KMS-11 (cell line): Measurements from ENCODE around the gene BBS1.

Source experiments
- H2AFZ ChIP-seq: fragments of 200-600 bp; sonication (generic); 2 replicates; pipeline ENCODE4 v1.6.1; 2016; ENCODE audit warnings: antibody characterized with exemption, mixed run types, low read depth
- H3K27ac ChIP-seq: fragments of 200-600 bp; sonication (generic); 2 replicates; pipeline ENCODE4 v1.6.1; 2016; ENCODE audit warnings: mild to moderate bottlenecking, mixed run types
- H3K27me3 ChIP-seq: fragments of 200-600 bp; sonication (generic); 2 replicates; pipeline ENCODE4 v1.6.1; 2017; ENCODE audit warnings: mild to moderate bottlenecking, low read depth, mixed run types, moderate library complexity; ENCODE audit not compliant: insufficient read depth
- H3K36me3 ChIP-seq: fragments of 200-600 bp; sonication (generic); 2 replicates; pipeline ENCODE4 v1.6.1; 2017; ENCODE audit warnings: mild to moderate bottlenecking, mixed run types; ENCODE audit not compliant: insufficient read depth
- H3K4me1 ChIP-seq: fragments of 200-600 bp; sonication (generic); 2 replicates; pipeline ENCODE4 v1.6.1; 2016; ENCODE audit warnings: mild to moderate bottlenecking, low read depth, mixed run types; ENCODE audit not compliant: poor library complexity, severe bottlenecking
- H3K4me2 ChIP-seq: fragments of 200-600 bp; sonication (generic); 2 replicates; pipeline ENCODE4 v1.7.0; 2016; ENCODE audit warnings: mild to moderate bottlenecking, mixed run types
- H3K4me3 ChIP-seq: fragments of 200-600 bp; sonication (generic); IDR thresholded peaks from 2 replicates; pipeline ENCODE4 v1.6.1; 2017; ENCODE audit warnings: low read depth, low read length, mixed read lengths; ENCODE audit not compliant: insufficient read depth
- H3K79me2 ChIP-seq: fragments of 200-600 bp; sonication (generic); 2 replicates; pipeline ENCODE4 v1.6.1; 2016; ENCODE audit warnings: low read depth, mixed run types; ENCODE audit not compliant: insufficient read depth
- H3K9ac ChIP-seq: fragments of 200-600 bp; sonication (generic); 2 replicates; pipeline ENCODE4 v1.6.1; 2016; ENCODE audit warnings: mild to moderate bottlenecking, mixed run types
- H4K20me1 ChIP-seq: fragments of 200-600 bp; sonication (generic); 2 replicates; pipeline ENCODE4 v1.6.1; 2016; ENCODE audit warnings: mild to moderate bottlenecking, mixed run types; ENCODE audit not compliant: insufficient read depth
- CTCF ChIP-seq: fragments of 200-600 bp; sonication (generic); conservative IDR thresholded peaks from 2 replicates; pipeline ENCODE4 v1.6.1; 2017; ENCODE audit warnings: low read depth, mild to moderate bottlenecking, antibody characterized with exemption, low read length, moderate library complexity, mixed read lengths

The BBS1 gene

GRCh38 chr11:66556086-66556485 lies 45.7 kb downstream of the BBS1 start:
- Histone ChIP-seq H3K4me1 (no peaks in the 10 kb centered on the region), H4K20me1 (no peaks in the 10 kb centered on the region), H3K27me3 (peaks cover 5% of the 10 kb centered on the region; the same call in 1 of the 2 replicates), H3K4me2 (no peak overlapping the region), H3K79me2 (no peaks in the 10 kb centered on the region), H3K9ac (no peak overlapping the region), H2AFZ (no peak overlapping the region), H3K36me3 (no peaks in the 10 kb centered on the region), H3K27ac (no peak overlapping the region), H3K4me3 (no peak overlapping the region)
- TF ChIP-seq CTCF, result no peak

- H3K4me1 ChIP-seq, result no peaks in the 10 kb centered on the region
- H3K9ac ChIP-seq, result no peak overlapping the region
- H3K36me3 ChIP-seq, result no peaks in the 10 kb centered on the region
- H2AFZ ChIP-seq, result no peak overlapping the region
- peaks cover 5% of the 10 kb centered on the region; the same call in 1 of the 2 replicates for H3K27me3 ChIP-seq
- H3K4me2 ChIP-seq, result no peak overlapping the region
- TF ChIP-seq CTCF, result no peak
- H3K4me3 ChIP-seq, result no peak overlapping the region
- H4K20me1 ChIP-seq, result no peaks in the 10 kb centered on the region
- no peak overlapping the region for H3K27ac ChIP-seq
- no peaks in the 10 kb centered on the region for H3K79me2 ChIP-seq
Measured at GRCh38 chr11:66557733-66558326, 47.4 kb downstream of the BBS1 start.

- no peak overlapping the region for H3K4me3 ChIP-seq
- H3K27ac ChIP-seq, result no peak overlapping the region
- no peaks in the 10 kb centered on the region for H3K4me1 ChIP-seq
- H3K9ac ChIP-seq, result no peak overlapping the region
- H3K4me2 ChIP-seq, result no peak overlapping the region
- no peak for TF ChIP-seq CTCF
- H3K27me3 ChIP-seq, result peaks cover 5% of the 10 kb centered on the region; the same call in 1 of the 2 replicates
- H4K20me1 ChIP-seq, result no peaks in the 10 kb centered on the region
- H2AFZ ChIP-seq, result no peak overlapping the region
- H3K36me3 ChIP-seq, result no peaks in the 10 kb centered on the region
- H3K79me2 ChIP-seq, result no peaks in the 10 kb centered on the region
Measured at GRCh38 chr11:66559142-66559865, 48.9 kb downstream of the BBS1 start.

- H3K4me2 ChIP-seq, result no peak overlapping the region
- no peaks in the 10 kb centered on the region for H3K4me1 ChIP-seq
- no peak overlapping the region for H3K27ac ChIP-seq
- no peaks in the 10 kb centered on the region for H4K20me1 ChIP-seq
- no peak overlapping the region for H3K4me3 ChIP-seq
- H2AFZ ChIP-seq, result no peak overlapping the region
- no peaks in the 10 kb centered on the region for H3K36me3 ChIP-seq
- TF ChIP-seq CTCF, result no peak
- H3K27me3 ChIP-seq, result peaks cover 5% of the 10 kb centered on the region; the same call in 1 of the 2 replicates
- no peak overlapping the region for H3K9ac ChIP-seq
- no peaks in the 10 kb centered on the region for H3K79me2 ChIP-seq
Measured at GRCh38 chr11:66559866-66560676, 49.6 kb downstream of the BBS1 start.
